ENCODE measurements around the gene KRT28.
A peak's percentile ranks its signal among the peaks of the same experiment; 100 is the strongest.

KRT28 gene

GRCh38 chr17:40782450-40782849, 17.3 kb downstream of the KRT28 start, which contains the start of gene KRT27:
KRT27 (minus strand) TSS chr17:40782550; CDS start chr17:40782493, 57 bp downstream.
- H3K36me3 ChIP-seq (ENCODE audit: insufficient read depth, low read length): no peaks in the 10 kb centered on the region
- no peak for DNase-seq (ENCODE audit: low read depth, low spot score)
- no peak within 1 kb of the TSS for H3K27ac ChIP-seq
- H3K9ac ChIP-seq (ENCODE audit: insufficient read length): no peak within 1 kb of the TSS
- H3K4me3 ChIP-seq: no peak within 1 kb of the TSS
- no peak for TF ChIP-seq FOXP2 (optimal IDR thresholded peaks at IDR 0.05; ENCODE audit: control extremely low read depth, extremely low read length, insufficient read depth)
- no peak for TF ChIP-seq EZH2 (IDR thresholded peaks at IDR 0.05)
- no peak for TF ChIP-seq POLR2AphosphoS5 (IDR thresholded peaks at IDR 0.05; ENCODE audit: borderline replicate concordance, low read depth, low read length)
- H3K9me3 ChIP-seq (ENCODE audit: low read depth, low read length): no peaks in the 10 kb centered on the region

- Histone ChIP-seq H3K9me3 (ENCODE audit: low read depth, low read length) (no peaks in the 10 kb centered on the region), H3K4me3 (peak overlapping the region; percentile 68), H3K27ac (0 out of 2 replicates have a peak overlapping the region, but pooled peaks have one; percentile 7), H3K9ac (ENCODE audit: insufficient read length) (peak overlapping the region; percentile 42), H3K36me3 (ENCODE audit: insufficient read depth, low read length) (no peaks in the 10 kb centered on the region)
- no peak for TF ChIP-seq POLR2AphosphoS5 (IDR thresholded peaks at IDR 0.05; ENCODE audit: borderline replicate concordance, low read depth, low read length)
- no peak for DNase-seq (ENCODE audit: low read depth, low spot score)
Measured at GRCh38 chr17:40779181-40779909, 20.4 kb downstream of the KRT28 start.

GRCh38 chr17:40778461-40778860, 21.3 kb downstream of the KRT28 start:
- Histone ChIP-seq H3K9me3 (ENCODE audit: low read depth, low read length) (no peaks in the 10 kb centered on the region), H3K36me3 (ENCODE audit: insufficient read depth, low read length) (no peaks in the 10 kb centered on the region), H3K9ac (ENCODE audit: insufficient read length) (peak overlapping the region; percentile 5), H3K27ac (0 out of 2 replicates have a peak overlapping the region, but pooled peaks have one; percentile 10), H3K4me3 (peak overlapping the region; percentile 68)
- no peak for TF ChIP-seq FOXP2 (optimal IDR thresholded peaks at IDR 0.05; ENCODE audit: control extremely low read depth, extremely low read length, insufficient read depth)
- no peak for TF ChIP-seq EZH2 (IDR thresholded peaks at IDR 0.05)
- TF ChIP-seq POLR2AphosphoS5 (IDR thresholded peaks at IDR 0.05; ENCODE audit: borderline replicate concordance, low read depth, low read length): no peak
- DNase-seq (ENCODE audit: low read depth, low spot score): no peak

- no peak for TF ChIP-seq POLR2AphosphoS5 (IDR thresholded peaks at IDR 0.05; ENCODE audit: borderline replicate concordance, low read depth, low read length)
- no peak for TF ChIP-seq EZH2 (IDR thresholded peaks at IDR 0.05)
- no peak for TF ChIP-seq FOXP2 (optimal IDR thresholded peaks at IDR 0.05; ENCODE audit: control extremely low read depth, extremely low read length, insufficient read depth)
- no peak for DNase-seq (ENCODE audit: low read depth, low spot score)
- Histone ChIP-seq H3K27ac (no peak overlapping the region), H3K4me3 (peak overlapping the region; percentile 68; the same call in 1 of the 2 replicates), H3K36me3 (ENCODE audit: insufficient read depth, low read length) (no peaks in the 10 kb centered on the region), H3K9me3 (ENCODE audit: low read depth, low read length) (no peaks in the 10 kb centered on the region), H3K9ac (ENCODE audit: insufficient read length) (no peak overlapping the region)
Measured at GRCh38 chr17:40777971-40778370, 21.8 kb downstream of the KRT28 start.

- TF ChIP-seq FOXP2 (optimal IDR thresholded peaks at IDR 0.05; ENCODE audit: control extremely low read depth, extremely low read length, insufficient read depth) (no peak), EZH2 (IDR thresholded peaks at IDR 0.05) (no peak), POLR2AphosphoS5 (IDR thresholded peaks at IDR 0.05; ENCODE audit: borderline replicate concordance, low read depth, low read length) (no peak)
- Histone ChIP-seq H3K9me3 (ENCODE audit: low read depth, low read length) (no peaks in the 10 kb centered on the region), H3K36me3 (ENCODE audit: insufficient read depth, low read length) (no peaks in the 10 kb centered on the region), H3K4me3 (no peak overlapping the region), H3K27ac (no peak overlapping the region), H3K9ac (ENCODE audit: insufficient read length) (no peak overlapping the region)
- no peak for DNase-seq (ENCODE audit: low read depth, low spot score)
Measured at GRCh38 chr17:40777459-40777858, 22.3 kb downstream of the KRT28 start.

- Histone ChIP-seq H3K9me3 (ENCODE audit: low read depth, low read length) (no peaks in the 10 kb centered on the region), H3K9ac (ENCODE audit: insufficient read length) (no peak overlapping the region), H3K36me3 (ENCODE audit: insufficient read depth, low read length) (no peaks in the 10 kb centered on the region), H3K27ac (no peak overlapping the region), H3K4me3 (no peak overlapping the region)
- no peak for TF ChIP-seq EZH2 (IDR thresholded peaks at IDR 0.05)
- TF ChIP-seq POLR2AphosphoS5 (IDR thresholded peaks at IDR 0.05; ENCODE audit: borderline replicate concordance, low read depth, low read length): no peak
- TF ChIP-seq FOXP2 (optimal IDR thresholded peaks at IDR 0.05; ENCODE audit: control extremely low read depth, extremely low read length, insufficient read depth): no peak
- DNase-seq (ENCODE audit: low read depth, low spot score): no peak
Measured at GRCh38 chr17:40775945-40776344, 23.8 kb downstream of the KRT28 start.

- TF ChIP-seq POLR2AphosphoS5 (IDR thresholded peaks at IDR 0.05; ENCODE audit: borderline replicate concordance, low read depth, low read length) (no peak), FOXP2 (optimal IDR thresholded peaks at IDR 0.05; ENCODE audit: control extremely low read depth, extremely low read length, insufficient read depth) (no peak), EZH2 (IDR thresholded peaks at IDR 0.05) (no peak)
- no peak within 1 kb of the TSS for H3K4me3 ChIP-seq
- no peak within 1 kb of the TSS for H3K27ac ChIP-seq
- no peak within 1 kb of the TSS for H3K9ac ChIP-seq (ENCODE audit: insufficient read length)
- no peaks in the 10 kb centered on the region for H3K36me3 ChIP-seq (ENCODE audit: insufficient read depth, low read length)
- no peaks in the 10 kb centered on the region for H3K9me3 ChIP-seq (ENCODE audit: low read depth, low read length)
- DNase-seq (ENCODE audit: low read depth, low spot score): no peak
Measured at GRCh38 chr17:40772101-40772500, 27.7 kb downstream of the KRT28 start, which contains the start of gene KRT26. KRT26 (minus strand) TSS chr17:40772201; CDS start chr17:40772113, 88 bp downstream.

- Histone ChIP-seq H3K36me3 (ENCODE audit: insufficient read depth, low read length) (no peaks in the 10 kb centered on the region), H3K27ac (no peak overlapping the region), H3K9ac (ENCODE audit: insufficient read length) (no peak overlapping the region), H3K4me3 (no peak overlapping the region), H3K9me3 (ENCODE audit: low read depth, low read length) (peaks cover 3% of the 10 kb centered on the region; the same call in 1 of the 2 replicates)
- TF ChIP-seq FOXP2 (optimal IDR thresholded peaks at IDR 0.05; ENCODE audit: control extremely low read depth, extremely low read length, insufficient read depth): no peak
- no peak for TF ChIP-seq POLR2AphosphoS5 (IDR thresholded peaks at IDR 0.05; ENCODE audit: borderline replicate concordance, low read depth, low read length)
- no peak for TF ChIP-seq EZH2 (IDR thresholded peaks at IDR 0.05)
- DNase-seq (ENCODE audit: low read depth, low spot score): no peak
Measured at GRCh38 chr17:40765657-40766056, 34.1 kb downstream of the KRT28 start.

Data from SK-N-MC (cell line).